ENCODE results near the gene SALL4.

The SALL4 gene

DNA sequence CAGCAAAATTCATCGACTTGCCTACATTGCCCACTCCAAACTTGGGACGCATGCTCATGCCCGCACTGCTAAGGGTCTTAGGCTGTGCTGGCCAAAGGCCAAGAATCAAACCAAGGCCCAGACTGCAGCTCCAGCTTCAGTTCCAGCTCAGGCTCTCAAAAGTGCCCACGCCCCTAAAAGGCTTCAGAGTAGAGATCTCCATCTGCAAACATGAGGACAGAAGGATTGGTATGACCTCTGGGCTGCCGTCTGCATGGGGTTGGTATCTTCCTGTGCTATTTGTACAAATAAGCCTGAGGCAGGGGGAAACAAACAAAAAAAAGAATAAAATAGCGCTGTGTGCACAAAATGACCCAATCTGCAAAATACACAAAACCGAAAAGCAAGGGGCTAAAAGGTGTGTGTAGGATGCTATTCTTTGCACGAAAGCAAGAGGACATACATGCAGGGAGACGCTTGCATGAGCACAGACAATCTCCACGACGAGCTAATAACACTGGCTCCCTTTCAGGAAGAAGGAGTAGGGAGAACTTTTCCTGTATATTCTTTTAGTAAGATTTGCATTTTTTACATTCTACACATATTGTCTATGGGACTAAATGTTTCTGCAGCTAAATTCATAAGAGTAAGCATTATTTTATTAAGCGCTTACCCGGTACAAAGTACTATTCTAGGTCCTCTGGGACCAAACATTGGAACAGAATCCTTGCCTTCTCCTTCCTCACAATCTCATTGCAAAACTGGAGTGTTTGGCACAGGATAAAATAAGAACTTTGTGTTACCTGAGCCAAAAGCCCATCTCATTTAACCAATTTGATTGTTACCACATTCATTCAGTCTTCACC is 67.2 kb downstream of the SALL4 start:
- no peak for DNase-seq

DNA sequence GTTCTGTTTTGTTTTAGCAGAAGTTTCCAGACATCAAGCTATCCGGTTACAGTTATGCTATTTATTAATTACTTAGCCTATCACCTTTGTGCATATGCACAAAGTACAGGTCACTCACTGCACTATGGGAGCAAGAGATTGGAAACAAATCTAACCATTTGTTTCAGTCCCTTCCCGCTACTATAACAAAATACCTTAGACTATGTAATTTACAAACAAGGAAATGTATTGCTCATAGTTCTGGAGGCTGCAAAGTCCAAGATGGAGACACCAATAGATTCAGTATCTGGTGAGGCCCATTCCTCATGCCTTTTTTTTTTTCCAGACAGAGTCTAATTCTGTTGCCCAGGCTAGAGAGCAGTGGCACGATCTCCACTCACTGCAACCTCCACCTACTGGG is 69.3 kb downstream of the SALL4 start:
- DNase-seq: no peak

Data from GF-D8 (cell line).